Fibroblast of the aortic adventitia (primary cell): Measurements from ENCODE around the gene VIT. TPM values are rescaled to one million over a fixed set of nuclear protein-coding genes. Genes with fewer than 3 reads are reported as not detected.
A peak's percentile ranks its signal among the peaks of the same experiment; 100 is the strongest.

Source experiments
- DNase-seq: peaks from one replicate; pipeline ENCODE4 v3.0.0-alpha.2; 2010; ENCODE audit warnings: low read depth
- H3K4me3 ChIP-seq: 2 replicates; pipeline ENCODE4 v1.5.1; 2011; ENCODE audit warnings: low read depth, mild to moderate bottlenecking, control low read depth, low read length, moderate library complexity
- total RNA-seq: library from RNA; depleted of rRNA; stranded (reverse); fragments of >200 nt; gene quantifications from 2 replicates; pipeline ENCODE4 v1.2.3, GENCODE V29; 2012; ENCODE audit warnings: low replicate concordance
- TF ChIP-seq, protein P1 (sequence below): IDR thresholded peaks from 2 replicates; pipeline ENCODE4 v1.5.1; 2011; ENCODE audit warnings: mild to moderate bottlenecking, low read length, control low read depth, inconsistent platforms; ENCODE audit not compliant: insufficient read depth

The VIT gene
- total RNA-seq: 2.0 and 12.9 TPM in 2 replicates

GRCh38 chr2:36696533-36696932 lies at the start of gene VIT:
Gene VIT, plus strand, starts transcription at chr2:36696707. Its CDS starts 19,664 bp downstream, at chr2:36716371.
- DNase-seq: peak; percentile 41
- peak within 1 kb of the TSS; percentile 6 for H3K4me3 ChIP-seq
- TF ChIP-seq, protein P1, sequence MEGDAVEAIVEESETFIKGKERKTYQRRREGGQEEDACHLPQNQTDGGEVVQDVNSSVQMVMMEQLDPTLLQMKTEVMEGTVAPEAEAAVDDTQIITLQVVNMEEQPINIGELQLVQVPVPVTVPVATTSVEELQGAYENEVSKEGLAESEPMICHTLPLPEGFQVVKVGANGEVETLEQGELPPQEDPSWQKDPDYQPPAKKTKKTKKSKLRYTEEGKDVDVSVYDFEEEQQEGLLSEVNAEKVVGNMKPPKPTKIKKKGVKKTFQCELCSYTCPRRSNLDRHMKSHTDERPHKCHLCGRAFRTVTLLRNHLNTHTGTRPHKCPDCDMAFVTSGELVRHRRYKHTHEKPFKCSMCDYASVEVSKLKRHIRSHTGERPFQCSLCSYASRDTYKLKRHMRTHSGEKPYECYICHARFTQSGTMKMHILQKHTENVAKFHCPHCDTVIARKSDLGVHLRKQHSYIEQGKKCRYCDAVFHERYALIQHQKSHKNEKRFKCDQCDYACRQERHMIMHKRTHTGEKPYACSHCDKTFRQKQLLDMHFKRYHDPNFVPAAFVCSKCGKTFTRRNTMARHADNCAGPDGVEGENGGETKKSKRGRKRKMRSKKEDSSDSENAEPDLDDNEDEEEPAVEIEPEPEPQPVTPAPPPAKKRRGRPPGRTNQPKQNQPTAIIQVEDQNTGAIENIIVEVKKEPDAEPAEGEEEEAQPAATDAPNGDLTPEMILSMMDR: no peak

- H3K4me3 ChIP-seq: no peak overlapping the region
- DNase-seq: peak; percentile 37
- TF ChIP-seq, protein P1: no peak
These were observed 46.3 kb upstream of the VIT start for GRCh38 chr2:36650031-36650829.

DNA sequence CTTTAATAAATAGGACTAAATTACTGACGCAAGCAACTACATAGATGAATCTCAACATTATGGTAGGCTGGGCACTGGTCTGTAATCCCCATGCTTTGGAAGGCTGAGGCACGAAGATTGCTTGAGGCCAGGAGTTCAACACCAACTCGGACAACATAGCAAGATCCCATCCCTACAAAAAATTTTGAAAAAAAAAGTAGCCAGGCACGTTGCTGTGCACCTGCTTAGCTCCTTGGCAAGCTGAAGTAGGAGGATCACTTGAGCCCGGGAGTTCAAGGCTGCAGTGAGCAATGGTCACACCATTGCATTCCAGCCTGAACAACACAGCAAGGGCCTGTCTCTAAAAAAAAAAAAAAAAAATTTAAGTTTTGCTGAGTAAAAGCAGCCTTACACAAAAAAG lies 43.4 kb upstream of the VIT start:
- TF ChIP-seq, protein P1: no peak
- H3K4me3 ChIP-seq: no peak overlapping the region
- DNase-seq: no peak

- no peak overlapping the region for H3K4me3 ChIP-seq
- TF ChIP-seq, protein P1: no peak
- DNase-seq: no peak
These were observed 42.4 kb upstream of the VIT start for GRCh38 chr2:36653967-36654694.

DNA sequence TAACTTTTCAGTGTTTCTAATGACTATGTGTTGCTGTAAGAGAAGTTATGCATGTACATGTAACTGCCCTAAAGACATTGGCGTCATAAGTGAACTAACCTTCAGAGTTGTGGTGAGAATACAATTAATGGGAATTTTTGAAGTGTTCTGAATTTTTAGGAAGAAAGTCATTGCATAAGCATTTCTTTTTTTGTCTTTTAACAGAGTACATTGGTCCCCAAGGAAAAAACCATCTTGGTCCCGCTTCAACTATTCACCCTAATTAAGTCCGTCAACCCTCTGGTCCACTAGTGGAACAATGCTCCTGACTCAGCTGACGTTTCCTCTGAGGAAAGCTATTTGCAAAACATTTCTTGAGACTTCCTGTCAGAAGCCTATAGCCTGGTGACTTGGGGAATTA lies 41.1 kb upstream of the VIT start:
- TF ChIP-seq, protein P1: no peak
- DNase-seq: peak; percentile 78

GRCh38 chr2:36657703-36658102 lies 38.8 kb upstream of the VIT start:
- no peak for DNase-seq
- TF ChIP-seq, protein P1: no peak
- H3K4me3 ChIP-seq: no peak overlapping the region

More for the DNA sequence above, 41.1 kb upstream of the VIT start:
- no peak overlapping the region for H3K4me3 ChIP-seq
